NCI-H2196 (cell line): ENCODE measurements around the gene IGF2BP2.
"Not testable (repeated sequence)": the region's sequence is repeated elsewhere in the genome, so short reads cannot be mapped to it uniquely, and the experiment has no call there.

Source experiments
- DNase-seq: peaks from one replicate; lab custom pipeline; 2025; ENCODE audit not compliant: unreplicated experiment; lab: John Stamatoyannopoulos, UW

Gene IGF2BP2

DNA sequence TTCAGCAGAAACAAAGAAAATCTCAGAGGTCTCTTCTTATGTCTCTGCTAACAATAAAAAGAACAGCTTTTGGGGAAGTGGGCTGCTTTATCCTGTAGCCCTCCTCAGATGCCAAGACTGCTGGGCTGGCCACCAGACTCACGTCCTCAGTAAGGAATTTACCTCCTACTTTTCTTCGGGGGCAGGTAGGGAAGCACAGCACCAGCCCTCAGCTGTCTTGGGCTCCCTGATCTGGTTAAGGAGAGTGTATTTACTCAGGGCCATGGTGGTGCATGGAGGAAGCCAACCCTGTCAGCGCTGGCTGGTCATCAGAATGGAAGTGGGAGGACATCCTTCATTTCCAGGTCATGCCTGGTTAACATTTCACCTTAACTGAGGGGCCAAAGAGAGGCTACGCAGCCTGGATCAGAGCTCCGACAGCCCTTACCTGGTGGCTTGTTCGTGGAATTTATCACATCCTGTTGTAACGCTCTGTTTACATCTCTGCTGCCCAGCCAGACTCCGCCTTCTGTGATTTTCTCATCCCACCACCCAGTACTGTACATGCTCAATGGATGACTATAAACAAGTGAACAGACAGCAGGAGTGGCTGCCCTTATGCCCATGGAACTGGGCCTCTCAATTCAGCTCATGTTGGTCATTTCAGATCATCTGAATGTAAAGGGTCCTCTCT, 108.3 kb downstream of the IGF2BP2 start:
- no peak for DNase-seq

DNA sequence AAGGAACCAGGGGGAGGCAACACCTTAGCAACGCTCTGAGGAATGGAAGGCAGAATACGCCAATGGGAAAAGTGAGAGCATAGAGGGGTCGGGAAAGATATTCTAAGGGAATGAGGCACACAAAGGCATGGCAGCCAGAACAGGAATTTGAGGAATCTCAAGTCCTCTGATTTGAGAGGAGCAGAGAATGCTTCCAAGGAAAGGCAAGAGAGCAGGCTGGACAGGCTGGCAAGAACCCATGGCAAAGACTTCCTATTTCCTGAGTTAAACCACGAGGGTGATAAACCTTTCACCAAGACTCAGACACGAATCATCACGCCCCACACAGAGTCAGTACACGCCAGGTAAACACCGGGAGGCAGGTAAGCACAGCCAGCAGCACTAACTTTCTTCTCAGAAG, 109.8 kb downstream of the IGF2BP2 start:
- DNase-seq = no peak

- no peak for DNase-seq
Measured at GRCh38 chr3:185714085-185714484, 110.8 kb downstream of the IGF2BP2 start.

DNA sequence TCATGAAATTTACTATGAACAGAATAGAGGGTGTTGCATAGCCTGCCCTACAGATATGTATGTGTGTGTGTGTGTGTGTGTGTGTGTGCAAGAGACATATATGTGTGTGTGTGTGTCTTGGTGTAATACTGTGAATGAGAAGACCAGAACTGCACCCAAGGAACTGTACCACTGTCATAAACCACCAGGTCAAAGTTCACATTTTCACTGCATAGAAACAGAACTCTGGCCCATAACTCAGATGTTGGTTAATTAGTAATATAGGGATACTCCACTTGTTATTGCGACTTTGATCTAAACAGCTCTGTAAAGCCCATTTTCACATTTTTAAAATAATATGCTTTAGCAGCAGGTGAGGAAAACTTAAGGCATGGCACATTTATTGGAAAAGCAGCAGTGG, 111.8 kb downstream of the IGF2BP2 start:
- no peak for DNase-seq

- no peak for DNase-seq
Measured at GRCh38 chr3:185712337-185712736, 112.5 kb downstream of the IGF2BP2 start.

- no peak for DNase-seq
Measured at GRCh38 chr3:185711255-185711870, 113.5 kb downstream of the IGF2BP2 start.

DNA sequence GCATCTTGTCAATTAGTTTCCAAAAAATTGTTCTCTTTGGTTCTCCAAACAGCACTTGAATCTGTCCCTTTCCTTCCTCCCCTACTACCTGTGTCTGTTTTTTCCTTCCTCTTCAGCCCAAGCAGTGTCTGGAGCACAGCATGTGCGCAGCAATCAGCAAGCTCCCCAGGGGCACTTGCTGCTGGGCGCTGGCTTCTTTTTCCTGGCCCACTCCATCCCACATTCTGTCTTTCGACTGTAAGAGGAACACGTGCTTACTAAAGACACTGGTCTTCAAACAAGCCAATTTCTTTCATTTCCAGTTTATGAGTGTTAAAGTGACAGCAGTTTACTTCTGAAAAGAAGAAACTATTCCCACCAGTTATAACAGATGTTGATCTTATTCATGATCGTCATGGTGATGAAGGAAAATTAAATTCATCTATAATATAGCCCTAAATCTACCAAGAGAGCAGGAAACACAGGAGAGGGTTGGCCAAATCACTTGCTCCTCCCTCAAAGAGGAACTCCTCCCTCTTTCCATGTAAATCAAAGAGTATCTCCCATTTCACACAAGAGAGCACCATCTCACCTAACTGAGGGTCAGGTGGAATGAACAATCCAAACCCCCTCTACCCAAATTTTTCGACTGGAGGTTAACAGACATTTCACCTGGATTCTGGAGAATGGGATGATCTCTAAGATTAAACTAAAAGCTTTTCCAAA, 115.4 kb downstream of the IGF2BP2 start:
- no peak for DNase-seq

DNA sequence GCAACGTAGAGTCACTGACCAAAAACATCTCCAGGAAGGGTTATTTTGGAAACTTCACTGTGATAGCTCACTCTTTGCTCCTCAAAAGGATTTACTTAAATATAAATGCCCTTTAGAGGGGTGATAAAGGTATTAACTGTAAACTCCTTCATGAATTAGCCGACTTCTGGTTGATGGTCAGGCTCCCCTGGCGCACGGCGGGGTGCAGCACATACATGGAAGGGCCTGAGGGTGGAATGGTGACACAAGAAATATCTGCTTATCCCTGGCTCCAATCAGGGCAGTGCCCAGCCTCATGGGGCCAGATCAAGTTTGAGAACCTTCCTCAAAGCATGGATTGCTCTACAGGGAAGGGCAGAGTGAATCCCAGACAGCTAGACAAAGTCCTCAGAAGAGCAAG, 116.5 kb downstream of the IGF2BP2 start:
- no peak for DNase-seq

DNA sequence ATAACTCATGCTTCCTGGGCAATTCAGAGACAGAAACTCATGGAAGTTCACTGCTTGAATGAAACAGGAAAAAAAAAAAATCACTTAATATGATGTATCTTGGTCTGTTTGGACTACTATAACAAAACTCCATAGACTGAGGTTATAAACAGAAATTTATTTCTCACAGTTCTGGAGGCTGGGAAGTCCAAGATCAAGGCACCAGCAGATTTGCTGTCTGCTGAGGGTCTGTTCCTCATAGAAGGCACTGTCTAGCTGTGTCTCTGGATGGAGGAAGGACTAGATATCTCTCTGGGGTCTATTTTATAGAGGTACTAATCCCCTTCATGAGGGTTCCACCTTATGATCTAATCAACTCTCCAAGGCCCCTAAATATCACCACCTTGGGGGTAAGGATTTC, 119.3 kb downstream of the IGF2BP2 start:
- DNase-seq = no peak

GRCh38 chr3:185702262-185703225, 122.3 kb downstream of the IGF2BP2 start:
- no peak for DNase-seq

DNA sequence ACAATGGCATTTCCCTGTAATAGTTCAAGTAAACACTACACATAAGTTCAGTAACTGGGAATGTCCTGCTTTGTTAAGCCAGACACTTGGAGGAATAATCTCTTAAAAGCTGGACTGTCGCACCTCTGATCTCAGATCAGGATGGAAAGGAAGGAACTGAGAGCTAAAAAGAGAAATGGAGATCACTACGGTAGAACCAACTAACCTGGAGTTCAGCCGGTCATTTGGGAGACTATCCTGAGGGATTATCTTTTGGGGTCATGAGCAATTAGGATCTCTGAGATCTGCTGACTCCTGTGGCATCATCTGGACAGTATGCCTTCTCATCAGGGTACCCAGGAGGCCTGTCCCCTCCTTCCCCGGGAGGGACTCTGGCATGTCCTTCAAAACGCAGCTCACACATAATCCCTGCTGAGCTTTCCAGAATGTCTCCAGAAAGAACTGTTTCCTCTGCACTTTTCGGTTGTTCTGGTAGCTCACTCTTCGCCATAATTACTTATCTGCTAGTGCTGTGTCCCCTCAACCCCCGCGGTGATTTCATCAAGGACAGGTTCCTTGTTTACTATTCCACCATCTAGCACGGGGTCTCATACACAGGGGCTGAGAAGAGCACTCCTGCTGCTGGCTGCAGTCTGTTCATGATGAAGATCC, 123.1 kb downstream of the IGF2BP2 start:
- no peak for DNase-seq

DNA sequence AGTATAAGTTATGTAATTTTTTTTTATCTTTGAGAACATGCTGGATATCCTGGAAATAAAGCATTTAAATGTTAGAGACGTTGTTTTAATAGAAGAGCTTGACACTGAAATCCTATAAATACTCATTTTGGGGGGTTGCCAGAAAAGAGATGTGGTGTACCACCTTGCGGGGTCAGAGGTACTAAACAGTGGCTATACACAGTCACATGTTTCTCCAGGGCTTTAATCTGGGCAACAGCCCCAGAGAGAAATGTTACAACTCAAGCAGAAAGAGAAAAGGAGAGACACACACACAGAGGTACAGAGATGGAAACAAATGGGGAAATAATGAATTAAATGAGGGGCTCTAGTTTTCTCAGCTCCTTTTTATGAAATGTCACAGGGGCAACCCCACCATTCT, 124.9 kb downstream of the IGF2BP2 start:
- DNase-seq = no peak

DNA sequence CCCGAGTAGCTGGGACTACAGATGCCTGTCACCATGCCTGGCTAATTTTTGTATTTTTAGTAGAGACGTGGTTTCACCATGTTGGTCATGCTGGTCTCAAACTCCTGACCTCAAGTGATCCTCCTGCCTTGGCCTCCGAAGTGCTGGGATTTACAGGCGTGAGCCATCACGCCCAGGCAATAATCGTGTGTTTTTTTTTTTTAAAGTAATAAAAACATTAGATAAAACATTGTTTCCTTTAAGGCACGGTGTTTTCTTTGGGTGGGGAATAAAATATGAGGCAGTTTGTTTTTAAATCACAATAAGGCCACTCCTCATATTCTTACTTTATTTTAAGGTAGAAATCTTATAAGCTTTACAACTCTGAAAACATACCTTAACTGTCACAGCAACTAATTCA, 127.6 kb downstream of the IGF2BP2 start:
- DNase-seq = not testable (repeated sequence)

- DNase-seq = no peak
Measured at GRCh38 chr3:185696039-185696438, 128.8 kb downstream of the IGF2BP2 start.

- DNase-seq = no peak
Measured at GRCh38 chr3:185693985-185694653, 130.7 kb downstream of the IGF2BP2 start.

GRCh38 chr3:185691622-185692021, 133.2 kb downstream of the IGF2BP2 start:
- DNase-seq = no peak

- no peak for DNase-seq
Measured at GRCh38 chr3:185687271-185687878, 137.5 kb downstream of the IGF2BP2 start.

- DNase-seq = no peak
Measured at GRCh38 chr3:185685231-185686035, 139.4 kb downstream of the IGF2BP2 start.

DNA sequence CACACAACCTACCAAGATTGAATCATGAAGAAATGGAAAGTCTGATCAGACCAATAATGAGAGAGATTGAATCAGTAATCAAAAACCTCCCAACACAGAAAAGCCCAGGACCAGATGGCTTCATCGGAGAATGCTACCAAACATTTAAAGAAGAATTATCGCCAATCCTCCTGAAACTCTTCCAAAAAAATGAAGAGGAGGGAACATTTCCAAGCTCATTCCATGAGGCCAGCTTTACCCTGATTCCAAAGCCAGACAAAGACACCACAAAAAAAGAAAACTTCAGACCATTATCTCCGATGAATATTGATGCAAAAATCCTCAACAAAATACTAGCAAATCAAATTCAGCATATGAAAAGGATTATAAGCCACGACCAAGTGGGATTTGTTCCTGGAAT, 144.6 kb downstream of the IGF2BP2 start:
- no peak for DNase-seq
